ENCODE measurements around the gene SERINC3. TPM values are rescaled to one million over a fixed set of nuclear protein-coding genes. Genes with fewer than 3 reads are reported as not detected.

The SERINC3 gene
- total and polyA plus RNA-seq, 2 of the 8 experiments (the other 6 are each of a cell fraction or from before 2014, with no cell fraction given), result 47.2 to 66.0 TPM

GRCh38 chr20:44475372-44475693 is 46.5 kb downstream of the SERINC3 start:
- Histone ChIP-seq H3K79me2 (ENCODE audit: control insufficient read depth in 1 of 2, insufficient read depth in 2 of 2, low read length in 2 of 2) (peaks cover 0 to 13% of the 10 kb centered on the region in 2 experiments; a peak in 2 of 4 replicates), H3K18ac (ENCODE audit: extremely low read depth, low read length) (peak overlapping the region; percentile 25; the same call in 1 of the 2 replicates), H4K20me1 (replicated peaks in 1 of 2; ENCODE audit: control insufficient read depth in 1 of 2, insufficient read depth in 2 of 2, low read length in 2 of 2) (no peaks in the 10 kb centered on the region), H3K14ac (ENCODE audit: insufficient read length) (no peak overlapping the region), H3K36me3 (ENCODE audit: control insufficient read depth in 2 of 4, insufficient read depth in 4 of 4, low read length in 3 of 4) (peaks cover 0 to 3% (median 0%) of the 10 kb centered on the region in 4 experiments; a peak in 2 of 8 replicates), H4K8ac (ENCODE audit: extremely low read depth, insufficient read depth, low read length) (no peak overlapping the region), H2AK5ac (ENCODE audit: low read depth, low read length) (no peak overlapping the region), H4K91ac (replicated peaks; ENCODE audit: insufficient read length, low read length) (no peak overlapping the region), H2AFZ (ENCODE audit: low read length) (peak overlapping the region; percentile 65), H3K4me1 (replicated peaks in 1 of 4; ENCODE audit: control insufficient read depth in 3 of 4, insufficient read depth in 4 of 4, low read length in 3 of 4) (peaks cover 2 to 11% (median 3%) of the 10 kb centered on the region in 4 experiments; a peak in 5 of 7 replicates), H2BK12ac (ENCODE audit: low read depth, low read length) (no peak overlapping the region), H3K23me2 (ENCODE audit: low read depth, low read length) (peaks cover 7% of the 10 kb centered on the region), H2BK20ac (ENCODE audit: low read length) (no peak overlapping the region), H3K23ac (ENCODE audit: insufficient read length) (no peak overlapping the region), H3K27ac (ENCODE audit: low read depth, low read length) (no peak overlapping the region), H3K79me1 (ENCODE audit: low read depth, low read length) (no peaks in the 10 kb centered on the region), H2BK15ac (ENCODE audit: low read length) (no peak overlapping the region), H3K9ac (replicated peaks in 1 of 4; ENCODE audit: extremely low read depth in 1 of 4, low read depth in 3 of 4, low read length in 3 of 4) (peak overlapping the region in 1 of 4 experiments; percentile 74; a peak in 1 of 7 replicates), H2BK5ac (ENCODE audit: low read depth, low read length) (0 out of 2 replicates have a peak overlapping the region, but pooled peaks have one; percentile 89), H3K4ac (replicated peaks; ENCODE audit: insufficient read length, low read depth, low read length) (no peak overlapping the region), H3K27me3 (replicated peaks in 1 of 4; ENCODE audit: control insufficient read depth in 3 of 4, extremely low read depth in 1 of 4, insufficient read depth in 3 of 4, low read length in 3 of 4) (no peaks in the 10 kb centered on the region; a peak in 1 of 7 replicates), H4K5ac (ENCODE audit: insufficient read length, low read depth, low read length) (no peak overlapping the region), H3K4me3 (ENCODE audit: extremely low read depth in 1 of 4, insufficient read depth in 2 of 4, low read depth in 3 of 4, low read length in 4 of 4) (peak overlapping the region; percentile 82 to 93 (median 89); a peak in 7 of 8 replicates), H2BK120ac (replicated peaks; ENCODE audit: low read depth, low read length) (no peak overlapping the region), H3K56ac (replicated peaks; ENCODE audit: insufficient read length, low read depth, low read length) (no peak overlapping the region), H3K9me3 (ENCODE audit: insufficient read depth in 2 of 2, low read depth in 1 of 2, low read length in 1 of 2) (no peaks in the 10 kb centered on the region), H3K4me2 (ENCODE audit: insufficient read depth in 1 of 2, low read depth in 2 of 2, low read length in 2 of 2) (peak overlapping the region; percentile 83 to 95)
- FAIRE-seq, result no peak
- WGBS, 2 experiments (ENCODE audit: extremely low coverage in 1 of 2, insufficient coverage in 1 of 2, insufficient read length in 1 of 2, insufficient replicate concordance in 2 of 2, low coverage in 1 of 2, low lambda C conversion rate in 2 of 2, missing lambda C conversion rate in 1 of 2), result 69% methylated on average over 2 of the region's 2 CpGs; no CpG with 5 or more reads in 1 of the 2 experiments
- POLR2A ChIA-PET (ENCODE audit: partially characterized antibody), result interaction anchor here (0.6 to 1.5 kb wide), 5 partner anchors 8 to 141 kb away, joined by 3 to 4 read pairs (median 3); no protein-coding TSS in a partner anchor
- no peak for DNase-seq (ENCODE audit: low read depth in 1 of 2, low spot score in 2 of 2)
- CTCF ChIA-PET (ENCODE audit: partially characterized antibody), result interaction anchor here (0.9 to 1.7 kb wide), 4 partner anchors 86 to 135 kb away, joined by 3 read pairs; no protein-coding TSS in a partner anchor
- TF ChIP-seq SIN3A (conservative IDR thresholded peaks at IDR 0.05 in 1 of 2, IDR thresholded peaks at IDR 0.05 in 1 of 2; ENCODE audit: low read depth in 1 of 2, low read length in 2 of 2), result no peak
- TF ChIP-seq MAFK (IDR thresholded peaks at IDR 0.05; ENCODE audit: low read depth, low read length), result no peak
- no peak for TF ChIP-seq CBX8 (IDR thresholded peaks at IDR 0.05; ENCODE audit: borderline replicate concordance, low read depth, low read length)
- no peak for TF ChIP-seq ATF2 (IDR thresholded peaks at IDR 0.05; ENCODE audit: low read length)
- TF ChIP-seq POU5F1 (IDR thresholded peaks at IDR 0.05; ENCODE audit: low read depth, low read length), result no peak
- TF ChIP-seq CBX5 (IDR thresholded peaks at IDR 0.05; ENCODE audit: low read depth, low read length), result no peak
- no peak for TF ChIP-seq GABPA (IDR thresholded peaks at IDR 0.05; ENCODE audit: borderline replicate concordance, insufficient read depth, low read length)
- no peak for TF ChIP-seq GTF2F1 (IDR thresholded peaks at IDR 0.05; ENCODE audit: borderline replicate concordance, low read depth, low read length)
- TF ChIP-seq CEBPB (IDR thresholded peaks at IDR 0.05; ENCODE audit: low read depth, low read length), result no peak
- no peak for TF ChIP-seq KDM5A (IDR thresholded peaks at IDR 0.05; ENCODE audit: low read length)
- no peak for TF ChIP-seq POLR2AphosphoS5 (IDR thresholded peaks at IDR 0.05; ENCODE audit: low read depth, low read length)
- no peak for TF ChIP-seq TCF12 (IDR thresholded peaks at IDR 0.05; ENCODE audit: low read depth, low read length)
